Mesodermal cell (in vitro differentiated cells): Measurements from ENCODE around the gene MCC.
A peak's percentile ranks its signal among the peaks of the same experiment; 100 is the strongest.

Source experiments
- H3K27ac ChIP-seq: 2 replicates; pipeline ENCODE4 v1.7.0; 2013; ENCODE audit warnings: mild to moderate bottlenecking, low read depth, low read length, moderate library complexity; ENCODE audit not compliant: severe bottlenecking
- H3K36me3 ChIP-seq: 2 replicates; pipeline ENCODE4 v1.7.1; 2013; ENCODE audit warnings: mild to moderate bottlenecking, low read length, moderate library complexity; ENCODE audit not compliant: control insufficient read depth, insufficient read depth
- H3K4me1 ChIP-seq: one replicate; pipeline ENCODE4 v1.7.1; 2013; ENCODE audit warnings: mild to moderate bottlenecking, low read length; ENCODE audit not compliant: insufficient read depth, control insufficient read depth, poor library complexity, severe bottlenecking
- H3K4me3 ChIP-seq: 2 replicates; pipeline ENCODE4 v1.7.0; 2013; ENCODE audit warnings: low read length, control low read depth, mild to moderate bottlenecking; ENCODE audit not compliant: insufficient read depth, poor library complexity, severe bottlenecking; ENCODE audit errors: extremely low read depth
- H3K9me3 ChIP-seq: 2 replicates; pipeline ENCODE4 v1.7.1; 2013; ENCODE audit warnings: mild to moderate bottlenecking, low read length, moderate library complexity; ENCODE audit not compliant: control insufficient read depth
- WGBS, 2 experiments: methylation state at CpG; one replicate each; pipeline ENCODE4 v1.1.5; 2013; ENCODE audit warnings: missing lambda C conversion rate in 2 of 2; ENCODE audit not compliant: insufficient coverage in 2 of 2; 5-methylcytosine and 5-hydroxymethylcytosine counted together

The MCC gene

DNA sequence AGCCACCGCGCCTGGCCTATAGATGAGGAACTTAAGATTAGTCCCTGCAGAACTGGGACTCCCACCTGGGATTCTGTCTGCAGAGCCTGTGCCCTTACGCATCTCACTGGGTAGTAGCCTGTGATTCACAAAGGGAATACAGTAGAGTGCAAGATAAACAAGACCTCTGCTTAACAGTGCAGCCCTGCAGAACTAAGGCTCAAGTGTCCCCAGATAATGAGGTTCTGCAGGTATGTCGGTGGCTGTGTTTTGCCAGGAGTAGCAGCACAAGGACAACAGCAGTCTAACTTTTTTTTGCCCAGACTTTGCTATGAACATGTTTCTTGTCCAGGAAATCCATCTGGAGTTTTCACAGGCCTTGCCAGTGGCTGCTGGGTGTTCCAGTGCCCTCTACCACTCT is 451.9 kb downstream of the MCC start:
- peaks cover 5% of the 10 kb centered on the region for H3K4me1 ChIP-seq
- H3K27ac ChIP-seq = no peak overlapping the region
- 89 to 96% methylated on average over 4 of the region's 4 CpGs for WGBS, 2 experiments
- no peak overlapping the region for H3K4me3 ChIP-seq
- no peaks in the 10 kb centered on the region for H3K9me3 ChIP-seq
- peaks cover 10% of the 10 kb centered on the region for H3K36me3 ChIP-seq

DNA sequence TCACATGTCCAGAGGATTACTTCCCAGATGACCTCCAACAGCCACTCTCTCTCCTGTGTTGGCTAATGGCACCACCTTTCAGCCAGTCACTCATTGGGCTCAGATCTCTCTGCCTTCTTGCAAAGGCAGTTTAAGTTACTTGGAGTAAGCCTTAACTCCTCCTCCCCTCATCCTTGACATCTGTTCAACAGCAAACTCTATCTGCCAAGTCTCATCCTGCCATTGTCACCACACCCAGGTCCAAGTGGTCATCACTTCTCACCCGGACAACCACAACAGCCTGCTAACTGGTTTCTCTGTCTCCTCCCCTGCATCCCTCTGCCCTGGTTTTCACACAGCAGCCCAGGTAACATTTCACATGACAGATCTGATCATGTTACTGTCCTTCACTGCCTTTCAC is 453.2 kb downstream of the MCC start:
- Histone ChIP-seq H3K27ac (no peak overlapping the region), H3K4me1 (peaks cover 17% of the 10 kb centered on the region), H3K4me3 (no peak overlapping the region), H3K36me3 (peaks cover 10% of the 10 kb centered on the region), H3K9me3 (no peaks in the 10 kb centered on the region)
- 92 to 100% methylated on average over 1 of the region's 1 CpG for WGBS, 2 experiments

DNA sequence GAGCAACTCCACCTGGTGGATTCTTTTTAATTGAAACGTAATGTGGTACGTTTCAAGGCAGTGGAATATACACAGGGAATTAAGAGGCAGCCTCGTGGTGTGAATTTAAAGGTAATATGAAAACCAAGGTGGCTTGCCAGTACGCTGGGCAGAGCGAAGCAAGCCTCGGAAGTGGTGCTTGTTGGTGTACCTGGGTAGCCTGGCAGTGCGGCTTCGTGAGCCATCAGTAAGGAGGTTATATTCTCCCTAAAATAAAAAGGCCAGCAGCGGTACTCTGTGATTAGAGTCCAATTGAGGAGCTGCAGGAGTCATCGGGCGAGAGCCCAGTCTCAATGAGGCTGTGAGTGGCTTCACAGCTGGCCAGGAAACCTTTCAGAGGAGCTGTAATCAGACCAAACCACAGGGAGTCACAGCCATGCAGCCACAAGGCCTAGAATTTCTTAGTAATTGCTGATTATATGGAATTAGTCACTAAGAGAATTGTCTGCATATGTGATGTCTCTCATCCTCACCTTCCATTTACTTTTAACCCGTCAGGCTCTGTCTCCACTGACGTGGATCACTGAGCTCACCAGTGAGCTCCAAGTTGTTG is 454.0 kb downstream of the MCC start:
- H3K27ac ChIP-seq = peak overlapping the region; percentile 36
- H3K4me1 ChIP-seq = peaks cover 25% of the 10 kb centered on the region
- WGBS, 2 experiments = 81 to 82% methylated on average over 11 to 13 of the region's 13 CpGs
- H3K4me3 ChIP-seq = no peak overlapping the region
- H3K36me3 ChIP-seq = peaks cover 12% of the 10 kb centered on the region
- no peaks in the 10 kb centered on the region for H3K9me3 ChIP-seq

GRCh38 chr5:113031557-113031956 is 456.7 kb downstream of the MCC start:
- Histone ChIP-seq H3K4me1 (peaks cover 26% of the 10 kb centered on the region), H3K36me3 (peaks cover 27% of the 10 kb centered on the region), H3K4me3 (no peak overlapping the region), H3K9me3 (no peaks in the 10 kb centered on the region), H3K27ac (peak overlapping the region; percentile 67)
- WGBS, 2 experiments = 87 to 100% methylated on average over 1 to 2 of the region's 2 CpGs

DNA sequence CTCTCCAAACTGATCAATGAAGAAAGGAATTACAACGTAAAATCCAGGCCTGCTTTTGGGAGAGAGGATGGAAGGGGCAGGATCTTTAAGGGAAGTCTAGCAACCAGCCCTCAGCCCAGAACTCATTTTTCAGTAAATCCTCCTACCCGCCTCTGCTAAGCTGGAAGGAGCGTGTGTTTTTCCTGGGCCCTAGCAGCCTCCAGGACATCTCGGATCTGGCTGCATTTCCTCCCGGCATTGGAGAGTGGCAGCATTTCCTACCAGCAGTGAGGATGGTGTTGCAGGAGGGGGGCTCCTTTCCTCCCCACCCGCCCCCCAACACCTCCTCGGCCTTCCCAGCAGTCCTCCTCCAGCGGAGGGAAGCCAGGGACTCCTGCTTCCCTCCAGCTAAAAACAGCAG is 457.1 kb downstream of the MCC start:
- Histone ChIP-seq H3K27ac (peak overlapping the region; percentile 67), H3K4me1 (peaks cover 26% of the 10 kb centered on the region), H3K36me3 (peaks cover 31% of the 10 kb centered on the region), H3K4me3 (no peak overlapping the region), H3K9me3 (no peaks in the 10 kb centered on the region)
- WGBS, 2 experiments = 70% methylated on average over 3 of the region's 8 CpGs; no CpG with 5 or more reads in 1 of the 2 experiments

GRCh38 chr5:113029614-113030013 is 458.6 kb downstream of the MCC start:
- Histone ChIP-seq H3K36me3 (peaks cover 43% of the 10 kb centered on the region), H3K4me3 (no peak overlapping the region), H3K27ac (no peak overlapping the region), H3K9me3 (no peaks in the 10 kb centered on the region), H3K4me1 (peaks cover 26% of the 10 kb centered on the region)
- WGBS, 2 experiments = 84 to 85% methylated on average over 5 of the region's 6 CpGs

GRCh38 chr5:113027431-113027830 is 460.8 kb downstream of the MCC start:
- no peak overlapping the region for H3K27ac ChIP-seq
- H3K4me3 ChIP-seq = no peak overlapping the region
- peaks cover 26% of the 10 kb centered on the region for H3K4me1 ChIP-seq
- H3K9me3 ChIP-seq = no peaks in the 10 kb centered on the region
- peaks cover 61% of the 10 kb centered on the region for H3K36me3 ChIP-seq
- WGBS, 2 experiments = 95 to 97% methylated on average over 4 to 5 of the region's 5 CpGs

DNA sequence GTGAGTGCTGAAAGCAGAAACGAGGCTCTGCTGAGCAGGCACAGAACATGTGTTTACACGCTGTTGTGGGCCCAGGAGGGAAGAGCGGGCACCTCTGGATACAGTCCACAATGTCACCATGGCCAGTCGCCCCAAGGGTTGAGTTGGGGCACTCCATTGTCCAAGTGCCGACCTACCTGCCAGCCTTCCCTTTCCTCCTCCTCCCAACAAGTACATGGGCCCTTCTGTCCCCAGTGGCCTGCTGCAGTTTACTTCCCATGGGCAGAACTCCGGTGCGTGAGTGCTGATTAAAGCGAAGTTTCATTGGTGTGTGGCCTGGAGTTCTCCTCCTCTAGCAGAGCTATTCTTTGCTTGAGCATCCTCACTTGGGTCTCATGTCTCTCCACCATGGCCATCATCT is 461.2 kb downstream of the MCC start:
- H3K36me3 ChIP-seq = peaks cover 61% of the 10 kb centered on the region
- H3K4me3 ChIP-seq = no peak overlapping the region
- 85 to 88% methylated on average over 7 to 8 of the region's 8 CpGs for WGBS, 2 experiments
- no peak overlapping the region for H3K27ac ChIP-seq
- H3K4me1 ChIP-seq = peaks cover 26% of the 10 kb centered on the region
- no peaks in the 10 kb centered on the region for H3K9me3 ChIP-seq

DNA sequence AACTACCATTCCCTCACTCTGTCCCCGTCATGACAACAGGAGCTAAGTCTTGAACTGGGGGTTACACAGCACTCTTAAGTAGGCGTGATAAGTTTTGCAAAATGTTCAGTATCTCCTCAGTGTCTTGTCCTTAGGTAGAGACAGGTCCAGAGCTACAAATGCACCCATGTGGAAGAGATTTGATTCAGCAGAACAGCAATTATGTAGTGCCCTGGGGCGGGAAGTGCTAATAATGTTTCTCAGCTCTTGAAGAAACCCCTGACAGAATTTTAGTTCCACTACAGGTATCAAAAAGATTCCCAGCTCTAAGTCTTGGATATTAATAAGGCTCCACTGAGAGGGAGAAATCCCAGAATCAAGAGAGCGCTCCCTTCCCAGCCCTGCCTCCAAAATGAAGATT is 462.0 kb downstream of the MCC start:
- Histone ChIP-seq H3K27ac (no peak overlapping the region), H3K4me3 (no peak overlapping the region), H3K36me3 (peaks cover 61% of the 10 kb centered on the region), H3K4me1 (peaks cover 20% of the 10 kb centered on the region), H3K9me3 (no peaks in the 10 kb centered on the region)
- WGBS, 2 experiments = 96 to 100% methylated on average over 2 to 3 of the region's 4 CpGs

DNA sequence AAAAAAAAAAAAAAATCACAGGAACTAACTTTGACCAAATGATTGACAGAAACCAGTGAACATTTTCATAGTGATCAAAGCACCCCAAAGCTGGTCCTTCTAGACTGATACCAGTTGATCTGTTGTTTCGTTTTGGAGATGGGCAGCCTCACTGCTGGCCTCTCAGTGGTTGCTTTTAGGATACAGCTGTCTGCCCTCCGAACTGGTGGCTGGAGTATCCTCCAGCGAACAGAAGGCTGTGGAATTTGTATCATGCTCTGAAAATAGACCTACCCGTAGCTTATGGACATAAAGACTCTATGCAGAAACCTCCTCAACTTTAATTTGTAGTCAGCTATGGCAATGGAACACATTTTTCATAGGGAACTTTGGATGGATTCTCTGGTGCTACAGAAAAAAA is 462.7 kb downstream of the MCC start:
- Histone ChIP-seq H3K4me3 (no peak overlapping the region), H3K4me1 (peaks cover 14% of the 10 kb centered on the region), H3K9me3 (no peaks in the 10 kb centered on the region), H3K27ac (no peak overlapping the region), H3K36me3 (peaks cover 66% of the 10 kb centered on the region)
- WGBS, 2 experiments = 100% methylated on average over 3 of the region's 4 CpGs

DNA sequence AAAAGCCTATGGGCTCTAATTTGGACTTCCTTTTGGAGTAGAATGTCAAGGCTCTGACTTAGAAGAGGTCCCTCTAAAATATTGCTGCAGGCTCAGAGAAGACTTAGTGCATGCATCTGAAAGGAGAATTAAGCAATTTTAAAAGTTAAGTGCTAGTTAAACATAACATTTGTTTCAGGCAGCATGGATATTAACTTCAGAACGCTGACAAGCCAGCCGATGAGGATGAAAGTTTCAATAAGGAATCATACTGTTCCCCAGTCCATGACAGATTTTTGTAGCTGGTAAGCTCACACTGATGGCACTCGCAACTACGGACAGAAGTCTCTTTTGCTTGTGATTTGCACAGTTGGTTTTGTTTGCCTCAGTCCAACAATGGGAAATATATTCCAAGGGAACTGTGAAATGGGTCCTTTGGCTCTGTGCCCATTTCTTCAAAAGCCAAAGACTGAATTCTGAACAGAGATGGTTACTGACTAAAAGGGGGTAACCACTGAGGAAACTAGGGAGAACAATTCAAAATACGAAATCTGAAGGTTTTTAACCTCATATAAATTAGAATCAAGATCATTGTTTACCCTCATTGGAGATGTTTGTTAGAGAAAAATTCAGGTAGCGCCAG is 464.1 kb downstream of the MCC start:
- Histone ChIP-seq H3K9me3 (no peaks in the 10 kb centered on the region), H3K4me3 (no peak overlapping the region), H3K4me1 (peaks cover 8% of the 10 kb centered on the region), H3K36me3 (peaks cover 60% of the 10 kb centered on the region), H3K27ac (no peak overlapping the region)
- 92 to 97% methylated on average over 4 of the region's 6 CpGs for WGBS, 2 experiments
